Endothelial cell of umbilical vein (primary cell): ENCODE data around the gene PRRX1. TPM values are rescaled to one million over a fixed set of nuclear protein-coding genes. Genes with fewer than 3 reads are reported as not detected.

Experiments
- BruUV-seq: library from RNA; stranded (reverse); fragments of 400-500 nt; replicated peaks from 2 replicates; lab custom pipeline; 2021; lab: Mats Ljungman, UMichigan
- CTCF ChIA-PET: fragments of 300-600, 350-600 bp; sonication (Branson Sonifier 250); formaldehyde crosslinking; loops from one replicate; lab custom pipeline; 2021; ENCODE audit warnings: antibody characterized with exemption, inconsistent platforms; lab: Charles Lee
- POLR2A ChIA-PET: fragments of 300-600, 350-600 bp; sonication (Branson Sonifier 250); formaldehyde crosslinking; loops from one replicate; lab custom pipeline; 2021; ENCODE audit warnings: antibody characterized with exemption, inconsistent platforms; lab: Charles Lee
- DNase-seq: peaks from one replicate; pipeline ENCODE4 v3.0.0-alpha.2; 2011; ENCODE audit warnings: low read depth, low spot score
- FAIRE-seq: peaks from 2 replicates; lab custom pipeline; 2011; peaks lifted over from hg19 to GRCh38; lab: Jason Lieb, UNC
- H2AFZ ChIP-seq: 2 replicates; pipeline ENCODE4 v1.6.0; 2012; ENCODE audit warnings: low read depth, low read length, control low read depth, inconsistent platforms
- H3K27ac ChIP-seq: 2 replicates; pipeline ENCODE4 v1.5.1; 2011; ENCODE audit warnings: low read depth, mild to moderate bottlenecking, control low read depth, low read length, moderate library complexity; ENCODE audit not compliant: insufficient read depth
- H3K27me3 ChIP-seq, 2 experiments: 2 replicates each; pipeline versions ENCODE4 v1.6.0 to v1.6.1; 2011; ENCODE audit warnings: low read length in 2 of 2, mixed read lengths in 1 of 2; ENCODE audit not compliant: control insufficient read depth in 2 of 2, insufficient read depth in 2 of 2
- H3K36me3 ChIP-seq, 2 experiments: 2 replicates in 1 of 2; 3 replicates in 1 of 2; pipeline ENCODE4 v1.5.1; 2011; ENCODE audit warnings: low read length in 2 of 2, mild to moderate bottlenecking in 1 of 2, moderate library complexity in 1 of 2; ENCODE audit not compliant: control insufficient read depth in 2 of 2, insufficient read depth in 2 of 2; ENCODE audit errors: extremely low read depth in 1 of 2
- H3K4me1 ChIP-seq: 3 replicates; pipeline ENCODE4 v1.5.1; 2011; ENCODE audit warnings: mild to moderate bottlenecking, low read length; ENCODE audit not compliant: control insufficient read depth, insufficient read depth; ENCODE audit errors: extremely low read depth
- H3K4me2 ChIP-seq: 2 replicates; pipeline ENCODE4 v1.6.1; 2011; ENCODE audit warnings: low read length, control low read depth, mixed read lengths; ENCODE audit not compliant: insufficient read depth
- H3K4me3 ChIP-seq, 3 experiments: fragments of 200-600 bp in 1 of 3; sonication (generic), shearing (Covaris generic) in 1 of 3; replicated peaks in 1 of 3; 2 replicates each; pipeline ENCODE4 v1.5.1; 2011 to 2016; ENCODE audit warnings: control low read depth in 3 of 3, low read length in 3 of 3, mild to moderate bottlenecking in 2 of 3, inconsistent platforms in 1 of 3, low read depth in 1 of 3, moderate library complexity in 1 of 3; ENCODE audit not compliant: insufficient read depth in 1 of 3
- H3K79me2 ChIP-seq: 2 replicates; pipeline ENCODE4 v1.6.0; 2012; ENCODE audit warnings: low read length, inconsistent platforms; ENCODE audit not compliant: control insufficient read depth, insufficient read depth
- H3K9ac ChIP-seq: replicated peaks from 2 replicates; pipeline ENCODE3; 2011; ENCODE audit warnings: low read length, control low read depth; ENCODE audit not compliant: insufficient read depth; ENCODE audit errors: extremely low read depth
- H3K9me1 ChIP-seq: replicated peaks from 3 replicates; pipeline ENCODE4 v1.6.0; 2011; ENCODE audit warnings: mild to moderate bottlenecking, low read length; ENCODE audit not compliant: control insufficient read depth, insufficient read depth; ENCODE audit errors: extremely low read depth
- H3K9me3 ChIP-seq: replicated peaks from 2 replicates; pipeline ENCODE4 v1.5.1; 2012; ENCODE audit warnings: low read length, inconsistent platforms; ENCODE audit not compliant: control insufficient read depth, insufficient read depth
- H4K20me1 ChIP-seq: replicated peaks from 2 replicates; pipeline ENCODE3; 2011; ENCODE audit warnings: mild to moderate bottlenecking, low read length; ENCODE audit not compliant: control insufficient read depth, insufficient read depth; ENCODE audit errors: extremely low read depth
- EZH2 ChIP-seq: IDR thresholded peaks from 2 replicates; pipeline ENCODE4 v1.6.1; 2012; ENCODE audit warnings: borderline replicate concordance, low read depth, mild to moderate bottlenecking, moderate library complexity, low read length, inconsistent platforms; ENCODE audit not compliant: severe bottlenecking
- FOS ChIP-seq: IDR thresholded peaks from 2 replicates; pipeline ENCODE4 v1.6.1; 2011; ENCODE audit warnings: mild to moderate bottlenecking, low read length, moderate library complexity, borderline replicate concordance; ENCODE audit not compliant: insufficient read depth
- GATA2 ChIP-seq: IDR thresholded peaks from 2 replicates; pipeline ENCODE4 v1.7.0; 2011; ENCODE audit warnings: low read depth, mild to moderate bottlenecking, moderate library complexity, mixed read lengths, low read length; ENCODE audit not compliant: insufficient read length, insufficient read depth
- JUN ChIP-seq: IDR thresholded peaks from 2 replicates; pipeline ENCODE4 v1.6.1; 2011; ENCODE audit warnings: borderline replicate concordance, low read depth; ENCODE audit not compliant: insufficient read length, insufficient read depth
- MYC ChIP-seq: IDR thresholded peaks from one replicate; pipeline ENCODE4 v1.6.1; 2011; ENCODE audit warnings: mild to moderate bottlenecking, low read depth, low read length
- POLR2A ChIP-seq: IDR thresholded peaks from 2 replicates; pipeline ENCODE4 v1.6.1; 2012; ENCODE audit warnings: low read depth, mild to moderate bottlenecking, control low read depth, low read length
- POLR2AphosphoS5 ChIP-seq: IDR thresholded peaks from 2 replicates; pipeline ENCODE4 v1.6.1; 2012; ENCODE audit warnings: low read depth, mild to moderate bottlenecking, control low read depth, low read length, moderate library complexity; ENCODE audit not compliant: insufficient read depth
- dilution Hi-C: fragments of 300-500 bp; cut with MboI; formaldehyde crosslinking; loops from one replicate; pipeline ENCODE4 v1.15.0; 2019; ENCODE audit warnings: low sequenced_read_pairs; ENCODE audit not compliant: extremely low pct_ligation_motif_present
- intact Hi-C: fragments of 100-400 bp; cut with micrococcal nuclease; formaldehyde crosslinking; loops from one replicate; pipeline ENCODE4 v1.10.0; 2022
- polyA plus RNA-seq, 4 experiments: library from polyadenylated mRNA; depleted of rRNA in 3 of 4; stranded (reverse) in 3 of 4; unstranded in 1 of 4; fragments of >200 nt; gene quantifications; 2 replicates each; pipeline versions ENCODE4 v1.2.1 to v1.2.3, GENCODE V29; 2011 to 2012; ENCODE audit warnings: missing spikeins in 1 of 4
- total RNA-seq: library from RNA; stranded (reverse); gene quantifications from 2 replicates; pipeline ENCODE4 v1.2.3, GENCODE V29; 2021
- TF ChIP-seq, protein P1 (sequence below): IDR thresholded peaks from 2 replicates; pipeline ENCODE4 v1.6.1; 2011; ENCODE audit not compliant: insufficient read depth, insufficient read length

The PRRX1 gene
- total and polyA plus RNA-seq, 2 donors (not counting 3 experiments of a cell fraction or from before 2014, with no cell fraction given): 0.03 TPM; not detected in 1

DNA sequence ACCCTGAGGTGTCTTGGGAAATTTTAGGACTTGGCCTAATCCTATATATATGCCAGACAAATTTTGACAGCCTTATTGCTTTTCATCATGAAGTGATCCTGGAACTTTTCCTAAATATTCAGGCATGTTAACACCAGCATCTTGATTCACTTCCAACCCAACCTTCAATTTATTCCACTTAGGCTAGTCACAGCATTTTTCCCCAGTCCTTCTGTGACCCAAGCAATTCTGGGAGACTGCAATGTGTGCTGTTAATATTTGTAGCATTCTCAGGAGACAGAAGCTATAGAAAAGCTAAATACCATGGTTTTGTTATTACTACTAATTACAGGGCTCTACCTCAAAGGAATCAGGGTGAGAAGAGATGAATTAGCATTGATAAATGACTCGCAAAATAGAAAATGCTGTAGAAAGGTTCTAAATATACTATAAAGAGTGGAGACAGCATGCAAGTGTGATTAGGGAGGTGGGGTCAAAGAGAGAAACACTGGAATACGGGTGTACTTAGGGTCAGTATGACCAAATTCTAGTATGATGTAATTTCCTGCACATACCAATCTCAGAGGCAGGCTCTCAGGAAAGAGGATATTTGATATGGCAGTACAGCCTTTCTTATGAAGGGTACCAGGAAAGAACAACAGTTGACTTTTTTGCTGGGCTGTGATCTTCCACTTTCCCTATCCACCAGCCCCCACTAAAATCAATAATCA is 29.1 kb downstream of the PRRX1 start:
- intact Hi-C loops: loop anchor here (1.0 kb wide), 1 partner anchor 15 kb away; no protein-coding TSS in a partner anchor

GRCh38 chr1:170694172-170694926 is 30.4 kb downstream of the PRRX1 start:
- no peak overlapping the region for H3K27ac ChIP-seq
- H3K27me3 ChIP-seq: no peaks in the 10 kb centered on the region
- H3K79me2 ChIP-seq: no peaks in the 10 kb centered on the region
- no TSS peak for BruUV-seq
- no peak overlapping the region for H2AFZ ChIP-seq
- ChIA-PET POLR2A (no interaction called here), CTCF (interaction anchor here (1.1 kb wide), 1 partner anchor 71 kb away, joined by 3 read pairs; no protein-coding TSS in a partner anchor)
- no peak overlapping the region for H3K4me3 ChIP-seq
- H3K9ac ChIP-seq: no peak overlapping the region
- dilution Hi-C loops (no loop called here), intact Hi-C loops (no loop called here)
- H3K36me3 ChIP-seq: no peaks in the 10 kb centered on the region
- no peak for TF ChIP-seq FOS
- no peak for TF ChIP-seq EZH2
- no peak for TF ChIP-seq POLR2AphosphoS5
- no peak for TF ChIP-seq POLR2A
- no peak for FAIRE-seq
- H3K9me1 ChIP-seq: no peaks in the 10 kb centered on the region
- H4K20me1 ChIP-seq: no peaks in the 10 kb centered on the region
- no peak for DNase-seq
- H3K4me1 ChIP-seq: peaks cover 21% of the 10 kb centered on the region
- no peaks in the 10 kb centered on the region for H3K9me3 ChIP-seq
- no peak overlapping the region for H3K4me2 ChIP-seq

More for the DNA sequence above, 29.1 kb downstream of the PRRX1 start:
- CTCF ChIA-PET: interaction anchor here (1.1 kb wide), 2 partner anchors 72 to 237 kb away, joined by 3 read pairs; no protein-coding TSS in a partner anchor
- no peaks in the 10 kb centered on the region for H3K9me3 ChIP-seq
- no peak overlapping the region for H3K9ac ChIP-seq
- no peaks in the 10 kb centered on the region for H3K27me3 ChIP-seq
- BruUV-seq: TSS peak; percentile 66
- POLR2A ChIA-PET: no interaction called here
- peak; percentile 72 for FAIRE-seq
- peak overlapping the region; percentile 22 for H3K27ac ChIP-seq
- peaks cover 22% of the 10 kb centered on the region for H3K4me1 ChIP-seq
- peak; percentile 60 for TF ChIP-seq JUN
- TF ChIP-seq FOS: no peak
- no peak for TF ChIP-seq POLR2AphosphoS5
- TF ChIP-seq MYC: no peak
- TF ChIP-seq, protein P1, sequence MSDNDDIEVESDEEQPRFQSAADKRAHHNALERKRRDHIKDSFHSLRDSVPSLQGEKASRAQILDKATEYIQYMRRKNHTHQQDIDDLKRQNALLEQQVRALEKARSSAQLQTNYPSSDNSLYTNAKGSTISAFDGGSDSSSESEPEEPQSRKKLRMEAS: no peak
- no peak for TF ChIP-seq GATA2
- no peak for TF ChIP-seq POLR2A
- H3K36me3 ChIP-seq: no peaks in the 10 kb centered on the region
- H3K4me2 ChIP-seq: peak overlapping the region; percentile 17
- peak overlapping the region; percentile 3 for H2AFZ ChIP-seq
- no peak overlapping the region for H3K4me3 ChIP-seq
- no peaks in the 10 kb centered on the region for H3K9me1 ChIP-seq
- peak; percentile 64 for DNase-seq
- H4K20me1 ChIP-seq: no peaks in the 10 kb centered on the region
- no peaks in the 10 kb centered on the region for H3K79me2 ChIP-seq
- dilution Hi-C loops: no loop called here
